GM23248 (cell line): ENCODE results near the gene PPP2R2D. TPM values are rescaled to one million over a fixed set of nuclear protein-coding genes. Genes with fewer than 3 reads are reported as not detected.

Source experiments
- DNase-seq: peaks from one replicate; pipeline ENCODE4 v3.0.0-alpha.2; 2015
- H2AFZ ChIP-seq: fragments of 200-600 bp; sonication (generic); 2 replicates; pipeline ENCODE4 v1.6.1; 2016; ENCODE audit warnings: antibody characterized with exemption
- H3F3A ChIP-seq: fragments of 200-600 bp; sonication (generic); 2 replicates; pipeline ENCODE4 v1.6.1; 2016; ENCODE audit warnings: mild to moderate bottlenecking, antibody characterized with exemption, mixed run types; ENCODE audit not compliant: insufficient read depth
- H3K27ac ChIP-seq: fragments of 200-600 bp; sonication (generic); 2 replicates; pipeline ENCODE4 v1.5.1; 2016; ENCODE audit warnings: mild to moderate bottlenecking
- H3K27me3 ChIP-seq: fragments of 200-600 bp; sonication (generic); replicated peaks from 2 replicates; pipeline ENCODE4 v1.6.1; 2016; ENCODE audit warnings: mild to moderate bottlenecking; ENCODE audit not compliant: insufficient read depth
- H3K36me3 ChIP-seq: fragments of 200-600 bp; sonication (generic); 2 replicates; pipeline ENCODE4 v1.6.1; 2016; ENCODE audit warnings: low read depth, mild to moderate bottlenecking
- H3K4me1 ChIP-seq: fragments of 200-600 bp; sonication (generic); 2 replicates; pipeline ENCODE4 v1.6.1; 2016; ENCODE audit warnings: mild to moderate bottlenecking; ENCODE audit not compliant: insufficient read depth
- H3K4me2 ChIP-seq: fragments of 200-600 bp; sonication (generic); one replicate; pipeline ENCODE4 v1.6.1; 2016; ENCODE audit warnings: mild to moderate bottlenecking; ENCODE audit not compliant: unreplicated experiment
- H3K4me3 ChIP-seq: fragments of 200-600 bp; sonication (generic); 2 replicates; pipeline ENCODE4 v1.5.1; 2016; ENCODE audit warnings: mild to moderate bottlenecking
- H3K79me2 ChIP-seq: fragments of 200-600 bp; sonication (generic); 2 replicates; pipeline ENCODE4 v1.6.1; 2016; ENCODE audit warnings: mild to moderate bottlenecking; ENCODE audit not compliant: insufficient read depth
- H3K9ac ChIP-seq: fragments of 200-600 bp; sonication (generic); 2 replicates; pipeline ENCODE4 v1.6.1; 2016; ENCODE audit warnings: mild to moderate bottlenecking
- H3K9me2 ChIP-seq: fragments of 200-600 bp; sonication (generic); 2 replicates; pipeline ENCODE4 v1.6.1; 2016; ENCODE audit warnings: mixed run types, mild to moderate bottlenecking, moderate library complexity; ENCODE audit not compliant: insufficient read depth
- H3K9me3 ChIP-seq: fragments of 200-600 bp; sonication (generic); one replicate; pipeline ENCODE4 v1.6.1; 2017; ENCODE audit warnings: low read depth
- H4K20me1 ChIP-seq: fragments of 200-600 bp; sonication (generic); 2 replicates; pipeline ENCODE4 v1.6.0; 2016; ENCODE audit not compliant: insufficient read depth
- EZH2 ChIP-seq: fragments of 200-600 bp; sonication (generic); IDR thresholded peaks from 2 replicates; pipeline ENCODE4 v1.6.1; 2018; ENCODE audit warnings: antibody characterized with exemption, mild to moderate bottlenecking; ENCODE audit not compliant: insufficient read depth, poor library complexity, severe bottlenecking
- EZH2phosphoT487 ChIP-seq: fragments of 200-600 bp; sonication (generic); IDR thresholded peaks from 2 replicates; pipeline ENCODE4 v1.6.1; 2018; ENCODE audit warnings: antibody characterized with exemption, moderate library complexity, mild to moderate bottlenecking, low read depth; ENCODE audit not compliant: insufficient read depth
- WGBS, 2 experiments: methylation state at CpG; one replicate each; pipeline ENCODE4 v1.1.6; 2015 to 2017; ENCODE audit warnings: low lambda C conversion rate in 2 of 2, low coverage in 1 of 2; ENCODE audit errors: missing lambda C conversion rate in 2 of 2; 5-methylcytosine and 5-hydroxymethylcytosine counted together
- in situ Hi-C: fragments of 300-500 bp; cut with MboI; formaldehyde crosslinking; loops from 2 replicates; pipeline ENCODE4 v1.15.0; 2020
- polyA plus RNA-seq: library from polyadenylated mRNA; unstranded; fragments of >200 nt; fragmentation: Nextera tagmentation; extraction: Ambion mirVana; gene quantifications from 2 replicates; pipeline ENCODE4 v1.2.1, GENCODE V29; 2016
- total RNA-seq: library from RNA; depleted of rRNA; stranded (reverse); fragments of >200 nt; shearing (Covaris generic); gene quantifications from 2 replicates; pipeline ENCODE4 v1.2.3, GENCODE V29; 2014; rRNA removed

PPP2R2D gene
- total and polyA plus RNA-seq, 2 experiments from 2014 or later = 18.5 to 26.2 TPM

DNA sequence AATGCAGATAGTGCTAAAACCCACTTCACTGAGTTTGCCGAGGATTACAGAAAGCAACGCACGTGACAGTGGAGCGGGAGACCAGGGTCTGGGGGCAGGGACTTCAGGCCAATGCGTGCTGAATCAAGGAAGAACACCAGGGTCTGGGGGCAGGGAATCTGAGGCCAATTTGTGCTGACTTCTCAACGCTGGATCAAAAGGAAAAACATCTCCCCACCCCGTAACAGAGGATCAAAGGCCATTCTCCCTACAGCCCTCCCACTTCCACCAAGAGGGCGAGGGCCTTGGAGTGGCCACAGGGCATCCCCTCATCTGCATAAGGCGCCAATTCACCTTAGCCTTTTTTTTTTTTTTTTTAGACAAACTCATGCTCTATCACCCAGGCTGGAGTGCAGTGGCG lies 103.2 kb downstream of the PPP2R2D start:
- no peaks in the 10 kb centered on the region for H3K4me1 ChIP-seq
- H3K9me3 ChIP-seq = no peaks in the 10 kb centered on the region
- H3K9ac ChIP-seq = no peak overlapping the region
- no peak overlapping the region for H3K4me2 ChIP-seq
- H3K27ac ChIP-seq = no peak overlapping the region
- H4K20me1 ChIP-seq = no peaks in the 10 kb centered on the region
- peaks cover 7% of the 10 kb centered on the region for H3K27me3 ChIP-seq
- no peaks in the 10 kb centered on the region for H3K36me3 ChIP-seq
- 40 to 47% methylated on average over 10 of the region's 10 CpGs for WGBS, 2 experiments
- H3K79me2 ChIP-seq = no peaks in the 10 kb centered on the region
- H3K9me2 ChIP-seq = no peaks in the 10 kb centered on the region
- in situ Hi-C loops = no loop called here
- no peak overlapping the region for H3K4me3 ChIP-seq
- TF ChIP-seq EZH2phosphoT487 (no peak), EZH2 (no peak)
- DNase-seq = no peak
- H2AFZ ChIP-seq = no peak overlapping the region
- H3F3A ChIP-seq = no peaks in the 10 kb centered on the region

DNA sequence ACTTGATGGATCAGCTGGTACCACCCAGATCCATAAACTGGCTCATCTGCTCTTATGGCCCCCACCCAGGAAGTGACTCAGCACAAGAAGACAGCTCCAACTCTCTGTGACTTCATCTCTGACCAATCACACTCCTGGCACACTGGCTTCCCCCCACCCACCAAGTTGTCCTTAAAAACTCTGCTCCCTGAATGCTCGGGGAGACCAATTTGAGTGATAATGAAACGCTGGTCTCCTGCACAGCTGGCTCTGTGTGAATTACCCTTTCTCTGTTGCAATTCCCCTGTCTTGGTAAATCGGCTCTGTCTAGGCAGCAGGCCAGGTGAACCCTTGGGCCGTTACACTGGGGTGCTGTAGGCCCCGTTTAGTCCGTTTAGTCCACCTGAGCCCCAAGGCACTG lies 104.3 kb downstream of the PPP2R2D start:
- H4K20me1 ChIP-seq = no peaks in the 10 kb centered on the region
- H3K9ac ChIP-seq = no peak overlapping the region
- peaks cover 18% of the 10 kb centered on the region for H3K27me3 ChIP-seq
- no peaks in the 10 kb centered on the region for H3F3A ChIP-seq
- WGBS, 2 experiments = 87 to 88% methylated on average over 6 of the region's 6 CpGs
- no peak overlapping the region for H3K4me2 ChIP-seq
- no peak for DNase-seq
- no peaks in the 10 kb centered on the region for H3K9me3 ChIP-seq
- no peaks in the 10 kb centered on the region for H3K36me3 ChIP-seq
- no peaks in the 10 kb centered on the region for H3K9me2 ChIP-seq
- no peak for TF ChIP-seq EZH2phosphoT487
- no peak for TF ChIP-seq EZH2
- in situ Hi-C loops = no loop called here
- H3K27ac ChIP-seq = no peak overlapping the region
- H3K79me2 ChIP-seq = no peaks in the 10 kb centered on the region
- no peak overlapping the region for H2AFZ ChIP-seq
- H3K4me3 ChIP-seq = no peak overlapping the region
- no peaks in the 10 kb centered on the region for H3K4me1 ChIP-seq

- WGBS, 2 experiments = 83 to 84% methylated on average over 4 of the region's 4 CpGs
- TF ChIP-seq EZH2phosphoT487 = no peak
- no peak for TF ChIP-seq EZH2
- H2AFZ ChIP-seq = no peak overlapping the region
Measured at GRCh38 chr10:132006966-132007365, 106.2 kb downstream of the PPP2R2D start.

DNA sequence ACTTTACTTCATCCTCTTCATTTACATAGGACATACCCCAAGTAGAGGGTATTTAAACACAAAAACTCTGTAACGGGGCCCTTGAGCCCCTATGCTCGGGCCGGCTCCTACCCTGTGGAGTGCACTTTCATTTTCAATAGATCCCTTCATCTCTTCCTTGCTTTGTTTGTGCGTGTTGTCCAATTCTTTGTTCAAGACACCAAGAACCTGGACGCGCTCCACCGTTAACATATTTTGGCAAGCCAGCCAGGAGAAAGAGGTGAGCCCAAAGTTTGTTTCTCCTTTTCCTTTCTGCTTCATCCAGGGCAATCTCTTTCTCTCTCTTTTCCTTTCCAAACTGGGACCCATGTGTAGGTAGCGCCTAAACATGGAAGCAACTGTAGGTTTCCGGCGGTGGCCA lies 106.9 kb downstream of the PPP2R2D start:
- no peaks in the 10 kb centered on the region for H4K20me1 ChIP-seq
- no peaks in the 10 kb centered on the region for H3K9me2 ChIP-seq
- no peak for DNase-seq
- peaks cover 28% of the 10 kb centered on the region for H3K27me3 ChIP-seq
- in situ Hi-C loops = no loop called here
- no peak for TF ChIP-seq EZH2phosphoT487
- TF ChIP-seq EZH2 = no peak
- H3K36me3 ChIP-seq = no peaks in the 10 kb centered on the region
- no peaks in the 10 kb centered on the region for H3K9me3 ChIP-seq
- no peak overlapping the region for H2AFZ ChIP-seq
- no peak overlapping the region for H3K4me3 ChIP-seq
- H3K27ac ChIP-seq = no peak overlapping the region
- H3K9ac ChIP-seq = no peak overlapping the region
- H3K4me1 ChIP-seq = no peaks in the 10 kb centered on the region
- no peaks in the 10 kb centered on the region for H3F3A ChIP-seq
- no peak overlapping the region for H3K4me2 ChIP-seq
- 80 to 81% methylated on average over 10 of the region's 10 CpGs for WGBS, 2 experiments
- H3K79me2 ChIP-seq = no peaks in the 10 kb centered on the region

More at GRCh38 chr10:132006966-132007365, 106.2 kb downstream of the PPP2R2D start:
- Histone ChIP-seq H3K27me3 (peaks cover 27% of the 10 kb centered on the region), H3K9me3 (no peaks in the 10 kb centered on the region), H3K36me3 (no peaks in the 10 kb centered on the region), H3K9ac (no peak overlapping the region), H3K4me1 (no peaks in the 10 kb centered on the region), H3K79me2 (no peaks in the 10 kb centered on the region), H3K4me3 (no peak overlapping the region), H4K20me1 (no peaks in the 10 kb centered on the region), H3K9me2 (no peaks in the 10 kb centered on the region), H3K4me2 (no peak overlapping the region), H3K27ac (no peak overlapping the region), H3F3A (no peaks in the 10 kb centered on the region)
- in situ Hi-C loops = no loop called here
- DNase-seq = no peak

Other genes with a start within 250 kb of the PPP2R2D start
- 283 and 423 TPM in 2 replicates for gene BNIP3, start 80.9 kb downstream of the PPP2R2D start, total RNA-seq
- gene BNIP3, start 80.9 kb downstream of the PPP2R2D start, polyA plus RNA-seq = 370 and 384 TPM in 2 replicates
- gene JAKMIP3, start 164.9 kb downstream of the PPP2R2D start, total RNA-seq = not detected in 2 replicates
- gene JAKMIP3, start 164.9 kb downstream of the PPP2R2D start, polyA plus RNA-seq = 0.04 and 0.06 TPM in 2 replicates